GM19238 (cell line): ENCODE data around the gene RABGAP1L.
"Not testable (repeated sequence)": the region's sequence is repeated elsewhere in the genome, so short reads cannot be mapped to it uniquely, and the experiment has no call there.

Experiments
- DNase-seq: peaks from one replicate; pipeline ENCODE4 v3.0.0; 2011; ENCODE audit warnings: low spot score; ENCODE audit not compliant: insufficient read length

Gene RABGAP1L

GRCh38 chr1:174850726-174851125, 691.4 kb downstream of the RABGAP1L start:
- no peak for DNase-seq

DNA sequence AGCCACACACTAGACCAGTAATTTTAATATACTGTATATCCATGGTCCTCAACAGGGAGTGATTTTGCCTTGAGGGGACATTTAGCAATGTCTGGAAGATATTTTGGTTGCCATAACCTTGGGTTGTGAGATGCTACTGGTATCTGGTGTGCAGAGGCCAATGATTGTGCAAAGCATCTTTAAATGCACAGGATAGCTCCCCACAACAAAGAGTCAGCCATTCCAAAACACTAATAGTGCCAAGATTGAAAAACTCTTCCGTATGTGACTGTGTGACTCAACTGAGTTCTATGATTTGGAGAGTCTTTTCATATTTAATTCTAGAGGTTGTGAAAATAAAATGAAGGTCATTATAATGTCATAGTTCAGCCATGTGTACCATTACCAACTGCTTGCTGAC, 699.0 kb downstream of the RABGAP1L start:
- DNase-seq, result no peak

GRCh38 chr1:174870319-174870718, 711.0 kb downstream of the RABGAP1L start:
- no peak for DNase-seq

DNA sequence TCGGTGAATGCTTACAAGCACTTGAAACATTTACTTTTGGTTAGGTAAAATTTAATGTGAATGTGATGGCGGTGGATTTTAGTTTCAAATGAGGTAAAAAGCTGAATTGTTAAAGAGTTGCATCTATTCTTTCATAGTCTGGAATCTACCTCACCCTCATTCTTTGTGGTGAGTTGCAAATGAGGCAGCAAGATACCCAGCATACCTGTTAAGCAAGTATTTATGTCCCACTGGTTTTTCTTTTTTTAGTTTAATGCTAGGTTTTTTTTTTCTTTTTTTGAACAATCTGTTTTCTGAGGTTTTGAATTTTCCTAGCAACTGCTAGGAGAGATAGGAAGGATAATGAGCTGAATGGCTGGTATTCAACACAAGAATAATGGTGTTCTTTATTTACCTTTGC, 712.6 kb downstream of the RABGAP1L start:
- no peak for DNase-seq

- no peak for DNase-seq
These were observed 713.3 kb downstream of the RABGAP1L start for GRCh38 chr1:174872615-174873058.

DNA sequence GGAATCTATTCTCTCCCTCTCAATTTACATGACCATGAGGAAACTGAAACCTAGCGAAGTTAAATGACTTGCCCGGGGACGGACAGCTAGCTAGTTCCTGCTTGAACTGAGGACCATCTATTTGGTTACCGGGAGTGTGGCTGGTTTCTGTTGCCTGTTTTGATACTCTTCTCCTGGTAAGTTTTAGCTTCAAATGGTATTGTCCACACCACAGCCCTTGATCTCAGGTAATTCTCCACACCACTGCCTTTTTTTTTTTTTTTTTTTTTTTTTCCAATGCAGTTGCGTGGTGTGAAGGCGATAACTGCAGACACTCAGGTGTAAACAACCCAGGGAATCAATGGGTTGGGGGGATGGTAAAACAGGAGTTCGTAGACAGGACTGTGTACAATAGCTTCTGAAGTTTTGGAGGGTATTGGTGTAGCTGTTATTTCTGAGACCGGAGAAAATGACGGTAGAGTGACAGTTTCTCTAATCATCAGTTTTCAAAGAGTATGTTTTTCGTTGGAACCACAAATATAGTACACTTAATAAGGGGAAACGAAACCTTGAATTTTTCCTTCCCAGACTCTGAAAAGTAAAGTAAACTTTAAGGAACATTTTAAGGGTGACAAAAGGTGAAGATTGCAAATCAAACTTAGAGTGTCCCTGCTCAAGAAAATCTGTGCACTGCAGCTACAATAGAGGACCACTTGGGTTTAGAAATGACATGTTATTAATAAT, 715.2 kb downstream of the RABGAP1L start:
- DNase-seq, result peak; percentile 17

GRCh38 chr1:174875306-174875705, 716.0 kb downstream of the RABGAP1L start:
- DNase-seq, result no peak

DNA sequence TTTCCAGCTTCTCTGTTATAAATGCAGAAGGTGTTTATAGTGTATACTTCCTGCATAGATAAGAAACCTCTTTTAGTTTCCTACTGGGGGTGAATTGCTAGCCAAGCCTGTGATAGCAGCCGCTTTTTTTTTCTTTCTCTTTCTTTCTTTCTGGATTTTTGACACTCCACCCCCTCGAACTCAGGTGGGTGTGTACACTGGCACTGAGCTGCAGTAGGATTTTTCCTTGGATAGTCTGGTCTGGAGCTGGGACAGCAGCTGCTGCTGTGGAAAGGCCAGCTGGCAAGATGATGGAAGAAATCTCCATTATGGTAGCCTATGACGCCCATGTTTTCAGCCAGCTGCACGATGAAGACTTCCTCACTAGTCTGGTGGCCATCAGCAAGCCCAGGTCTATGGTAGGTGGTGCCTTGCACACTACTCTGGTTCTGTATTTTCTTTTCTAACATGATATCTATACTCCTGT, 717.9 kb downstream of the RABGAP1L start:
- no peak for DNase-seq

DNA sequence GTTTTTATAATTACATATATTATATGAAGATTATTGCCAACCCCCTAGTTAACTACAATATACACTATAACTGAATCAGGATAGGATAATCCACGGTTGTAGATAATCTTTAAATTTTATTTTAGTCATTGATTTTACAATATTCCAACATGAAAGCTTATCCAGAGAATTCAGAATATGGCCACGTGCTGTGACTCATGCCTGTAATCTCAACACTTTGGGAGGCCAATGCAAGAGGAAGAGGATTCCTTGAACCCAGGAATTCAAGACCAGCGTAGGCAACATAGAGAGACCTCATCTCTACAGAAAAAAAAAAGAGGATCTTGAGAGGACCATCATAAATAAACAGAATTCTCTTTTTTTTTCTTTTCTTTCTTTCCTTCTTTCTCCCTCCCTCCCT, 720.9 kb downstream of the RABGAP1L start:
- DNase-seq, result no peak

DNA sequence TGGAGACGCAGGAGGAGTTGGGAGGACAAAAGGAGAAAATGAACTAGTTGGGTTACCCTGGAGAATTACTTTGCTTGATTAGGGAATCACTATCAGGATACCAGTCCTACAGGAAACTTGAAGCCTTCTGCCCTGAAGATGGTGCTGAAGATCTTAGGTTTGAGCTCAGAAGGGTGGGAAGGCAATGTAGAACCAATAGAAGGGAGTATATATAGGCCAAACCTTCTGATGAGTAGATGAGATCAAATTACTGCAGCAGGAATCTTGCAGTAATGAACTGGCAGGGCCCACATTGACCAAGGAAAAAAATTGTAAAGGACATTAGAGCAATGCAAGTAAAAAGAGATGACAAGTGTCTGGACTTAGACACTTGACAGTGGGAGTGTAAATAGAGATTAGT, 724.1 kb downstream of the RABGAP1L start:
- no peak for DNase-seq

DNA sequence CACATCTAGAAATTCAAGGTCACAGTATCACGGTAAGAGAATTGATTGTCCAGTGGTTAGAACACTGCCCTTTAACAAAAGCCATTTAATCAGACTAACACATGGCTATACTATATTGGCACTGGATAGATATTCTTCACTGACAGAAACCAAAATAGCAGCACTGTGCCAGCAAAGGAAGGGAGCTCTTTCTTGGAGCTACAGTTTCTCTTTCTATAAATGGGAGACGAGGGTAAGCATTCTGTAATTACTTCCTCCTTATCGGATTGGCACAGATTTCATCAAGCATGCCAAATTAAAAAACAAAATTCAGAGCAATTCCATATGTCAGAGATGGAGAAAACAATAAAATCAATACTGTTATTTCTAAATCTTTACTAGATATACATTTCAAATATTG, 724.7 kb downstream of the RABGAP1L start:
- no peak for DNase-seq

GRCh38 chr1:174884566-174884965, 725.2 kb downstream of the RABGAP1L start:
- no peak for DNase-seq

DNA sequence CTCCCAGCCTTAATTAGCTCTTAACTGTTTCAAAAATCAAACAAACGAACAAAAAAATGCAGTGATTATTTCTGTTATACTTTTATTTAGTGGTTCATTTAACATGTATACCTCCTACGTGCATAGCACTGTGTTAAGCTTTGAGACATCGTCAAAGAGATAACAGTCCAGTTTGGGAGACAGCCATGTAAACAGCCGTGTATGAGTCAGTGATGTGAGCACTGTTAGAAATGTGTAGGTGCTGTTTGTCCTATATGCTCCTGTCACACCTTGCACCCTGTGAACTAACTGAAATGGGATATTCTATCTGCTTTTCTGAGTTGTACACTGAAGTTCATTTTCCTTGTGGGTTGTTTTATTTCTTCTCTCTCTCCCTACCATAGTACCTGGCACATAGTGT, 730.7 kb downstream of the RABGAP1L start:
- DNase-seq, result no peak

GRCh38 chr1:174892016-174892415, 732.7 kb downstream of the RABGAP1L start:
- DNase-seq, result no peak

- DNase-seq, result no peak
These were observed 734.9 kb downstream of the RABGAP1L start for GRCh38 chr1:174894117-174894762.

DNA sequence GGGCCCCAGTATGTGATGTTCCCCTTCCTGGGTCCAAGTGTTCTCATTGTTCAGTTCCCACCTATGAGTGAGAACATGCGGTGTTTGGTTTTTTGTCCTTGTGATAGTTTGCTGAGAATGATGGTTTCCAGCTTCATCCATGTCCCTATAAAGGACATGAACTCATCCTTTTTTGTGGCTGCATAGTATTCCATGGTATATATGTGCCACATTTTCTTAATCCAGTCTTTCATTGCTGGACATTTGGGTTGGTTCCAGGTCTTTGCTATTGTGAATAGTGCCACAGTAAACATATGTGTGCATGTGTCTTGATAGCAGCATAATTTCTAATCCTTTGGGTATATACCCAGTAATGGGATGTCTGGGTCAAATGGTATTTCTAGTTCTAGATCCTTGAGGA, 736.3 kb downstream of the RABGAP1L start:
- not testable (repeated sequence) for DNase-seq

GRCh38 chr1:174898102-174898797, 738.9 kb downstream of the RABGAP1L start:
- no peak for DNase-seq

DNA sequence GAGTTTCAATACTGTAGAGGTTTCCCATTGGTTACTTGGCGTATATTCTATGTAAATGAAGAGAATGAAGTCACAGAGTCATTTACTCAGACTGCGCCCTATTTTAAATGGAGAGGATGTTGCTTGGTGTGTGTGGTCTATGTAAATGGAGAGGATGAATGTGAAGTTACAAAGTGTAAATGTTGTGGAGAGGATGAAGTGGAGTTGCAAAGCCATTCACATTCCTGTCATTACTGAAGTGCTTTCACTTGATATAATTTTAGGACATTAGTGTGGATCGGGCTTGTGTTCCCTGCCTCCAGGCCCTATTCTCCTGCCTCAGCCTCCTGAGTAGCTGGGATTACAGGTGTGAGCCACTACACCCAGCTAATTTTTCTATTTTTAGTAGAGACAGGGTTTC, 741.0 kb downstream of the RABGAP1L start:
- DNase-seq, result no peak

DNA sequence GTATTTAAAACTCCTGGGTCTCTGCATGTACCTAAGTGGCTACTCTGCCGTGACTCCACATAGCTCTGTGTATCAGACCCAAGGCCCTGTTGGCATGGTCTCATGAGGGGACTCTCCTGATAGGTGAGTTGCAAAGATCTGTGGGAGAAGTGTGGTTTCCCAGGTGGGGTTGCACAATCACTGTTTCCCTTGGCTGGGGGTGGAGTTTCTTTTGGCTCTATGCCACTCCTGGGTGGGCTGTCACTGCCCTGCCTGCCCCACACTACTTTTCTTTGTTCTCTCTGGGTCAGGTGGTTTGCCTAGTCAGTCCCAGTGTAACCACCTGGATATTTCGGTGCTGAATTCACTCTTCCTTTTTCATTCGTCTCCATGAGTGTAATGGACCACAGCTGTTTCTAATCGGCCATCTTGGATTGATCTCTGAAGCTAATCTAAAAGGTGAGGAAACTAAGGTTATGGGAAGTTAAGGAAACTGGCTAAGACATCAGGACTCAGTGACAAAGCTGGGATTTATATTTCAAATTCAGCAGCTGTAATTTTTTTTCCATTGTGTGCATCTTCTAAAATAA, 743.3 kb downstream of the RABGAP1L start:
- no peak for DNase-seq

DNA sequence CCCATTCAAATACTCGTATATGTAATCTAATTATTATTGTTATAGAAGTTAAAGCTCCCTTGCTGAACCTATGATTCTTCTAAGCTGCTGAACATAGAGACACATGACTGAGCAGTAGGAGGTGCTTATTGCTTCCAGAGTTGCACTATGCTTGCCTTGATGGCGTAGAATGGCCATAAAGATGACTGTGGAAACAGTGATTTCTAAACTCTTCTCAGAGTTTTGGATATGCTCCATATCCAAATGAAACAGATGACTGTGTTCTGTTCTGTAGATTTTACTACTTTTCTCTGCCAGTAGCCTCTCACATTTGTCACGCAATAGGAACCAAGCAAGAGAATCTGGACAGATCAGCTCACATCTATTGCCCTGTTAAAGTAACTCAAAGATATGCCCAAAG, 752.3 kb downstream of the RABGAP1L start:
- no peak for DNase-seq

DNA sequence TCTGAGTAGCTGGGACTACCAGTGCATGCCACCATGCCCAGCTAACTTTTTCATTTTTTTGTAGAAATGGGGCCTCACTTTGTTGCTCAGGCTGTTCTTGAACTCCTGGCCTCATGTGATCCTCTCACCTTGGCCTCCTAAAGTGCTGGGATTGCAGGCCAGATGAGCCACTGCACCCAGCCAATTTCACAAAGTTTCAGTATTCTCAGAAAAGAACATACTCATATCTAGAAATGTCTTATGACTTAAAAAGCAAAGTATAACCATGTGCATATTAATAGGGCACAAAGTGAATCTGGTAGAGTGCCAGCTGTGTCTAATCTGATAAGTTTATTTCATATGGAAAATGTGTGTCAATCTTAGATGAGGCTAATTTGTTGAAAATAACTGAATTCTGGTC, 752.9 kb downstream of the RABGAP1L start:
- DNase-seq, result no peak
